ENCODE measurements around the gene HOXA1.

GRCh38 chr7:27140126-27140857, 44.5 kb upstream of the HOXA1 start:
- no peak for TF ChIP-seq CTCF (IDR thresholded peaks at IDR 0.05)
- TF ChIP-seq POLR2A (IDR thresholded peaks at IDR 0.05; ENCODE audit: low read depth), result no peak
- TF ChIP-seq POLR2AphosphoS5 (IDR thresholded peaks at IDR 0.05), result no peak

Measured in esophagus muscularis mucosa (tissue), 3 donors.